Activated CD4-positive, alpha-beta memory T cell treated with anti-CD3 and anti-CD28 coated beads, Interleukin-2, amount 10 ng/mL, durations not matched to agents 7 days and 5 days (primary cell): Measurements from ENCODE around the gene BEND6. TPM values are rescaled to one million over a fixed set of nuclear protein-coding genes. Genes with fewer than 3 reads are reported as not detected.

Source experiments
- CTCF ChIA-PET: fragments of 350-600 bp; sonication (Branson Sonifier 250); formaldehyde crosslinking; loops from one replicate; lab custom pipeline; 2021; ENCODE audit warnings: antibody characterized with exemption, inconsistent platforms; lab: Charles Lee
- POLR2A ChIA-PET: fragments of 350-600 bp; sonication (Branson Sonifier 250); formaldehyde crosslinking; loops from one replicate; lab custom pipeline; 2021; ENCODE audit warnings: antibody characterized with exemption; lab: Charles Lee
- DNase-seq: peaks from one replicate; pipeline ENCODE4 v3.0.0-alpha.2; 2020
- H3K27ac Mint-ChIP-seq: one replicate; pipeline ENCODE4 v1.8.0; 2021; ENCODE audit warnings: mild to moderate bottlenecking, mixed read lengths
- H3K27me3 Mint-ChIP-seq: one replicate; pipeline ENCODE4 v1.8.0; 2021; ENCODE audit warnings: mixed read lengths
- H3K36me3 Mint-ChIP-seq: one replicate; pipeline ENCODE4 v1.8.0; 2021; ENCODE audit warnings: low read depth, mixed read lengths
- H3K4me1 Mint-ChIP-seq: one replicate; pipeline ENCODE4 v1.8.0; 2021; ENCODE audit warnings: mixed read lengths
- H3K4me3 Mint-ChIP-seq: one replicate; pipeline ENCODE4 v1.8.0; 2021; ENCODE audit warnings: mild to moderate bottlenecking, mixed read lengths
- H3K9me3 Mint-ChIP-seq: one replicate; pipeline ENCODE4 v1.8.0; 2021; ENCODE audit warnings: mixed read lengths
- total RNA-seq, 2 experiments: library from RNA; stranded (reverse); gene quantifications; one replicate each; pipeline ENCODE4 v1.2.3, GENCODE V29; 2021

BEND6 gene
- total RNA-seq, 2 experiments from 2014 or later: not detected

GRCh38 chr6:56949925-56950495, 4.9 kb upstream of the BEND6 start:
- Mint-ChIP-seq H3K9me3 (no peaks in the 10 kb centered on the region), H3K27ac (no peak overlapping the region), H3K27me3 (peaks cover 71% of the 10 kb centered on the region), H3K36me3 (no peaks in the 10 kb centered on the region), H3K4me3 (no peak overlapping the region), H3K4me1 (peaks cover 16% of the 10 kb centered on the region)
- ChIA-PET CTCF (interaction anchor here (0.5 kb wide), 1 partner anchor 58 kb away, joined by 6 read pairs; no protein-coding TSS in a partner anchor), POLR2A (no interaction called here)
- DNase-seq: no peak

- no peaks in the 10 kb centered on the region for H3K9me3 Mint-ChIP-seq
- POLR2A ChIA-PET: interaction anchor here (0.6 kb wide), 1 partner anchor 356 kb away, joined by 3 read pairs; no protein-coding TSS in a partner anchor
- CTCF ChIA-PET: interaction anchor here (1.6 kb wide), 1 partner anchor 50 kb away, joined by 3 read pairs; no protein-coding TSS in a partner anchor
- no peaks in the 10 kb centered on the region for H3K36me3 Mint-ChIP-seq
- DNase-seq: no peak
- no peak overlapping the region for H3K4me3 Mint-ChIP-seq
- peaks cover 68% of the 10 kb centered on the region for H3K27me3 Mint-ChIP-seq
- no peak overlapping the region for H3K27ac Mint-ChIP-seq
- peaks cover 23% of the 10 kb centered on the region for H3K4me1 Mint-ChIP-seq
Observed at GRCh38 chr6:56951049-56951831, 3.7 kb upstream of the BEND6 start.

DNA sequence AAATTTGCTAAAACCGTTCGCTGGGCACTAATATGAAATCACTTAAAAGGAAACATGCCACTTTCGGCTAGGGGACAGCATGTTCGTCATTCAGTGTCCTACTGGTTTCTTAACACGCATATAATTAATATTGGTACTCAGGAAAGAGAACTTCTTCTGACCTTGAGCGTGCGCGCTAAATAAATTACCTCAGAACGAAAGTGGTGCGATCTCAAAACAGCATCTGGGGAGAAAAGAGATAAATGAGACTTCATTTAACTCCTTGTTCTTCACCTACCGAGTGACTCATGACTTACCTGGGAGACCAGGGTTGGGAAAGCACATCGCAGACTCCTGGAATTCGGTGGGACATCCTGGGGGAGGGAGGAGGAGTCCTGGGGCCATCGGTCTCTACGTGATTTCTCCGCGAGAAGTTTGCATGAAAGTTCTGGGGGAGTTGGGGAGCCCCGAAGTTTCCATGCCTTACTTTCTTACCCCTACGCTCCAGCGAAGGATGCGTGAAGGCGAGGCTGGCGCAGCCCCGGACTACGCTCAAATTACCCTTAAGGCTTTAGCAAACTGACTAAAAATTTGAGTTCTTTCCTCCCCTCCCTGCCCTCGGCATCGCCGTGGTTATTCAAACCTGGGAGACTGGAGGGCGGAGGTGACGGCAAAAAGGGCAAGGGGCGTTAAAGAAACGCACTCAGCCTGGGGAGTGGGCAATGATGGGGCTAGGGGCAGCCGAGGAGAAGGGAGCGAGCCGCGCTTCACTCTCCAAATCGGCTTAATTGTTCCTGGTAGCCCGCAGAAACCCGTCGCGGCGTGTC, 1.1 kb upstream of the BEND6 start:
- H3K27me3 Mint-ChIP-seq: peaks cover 74% of the 10 kb centered on the region
- ChIA-PET POLR2A (no interaction called here), CTCF (interaction anchor here (1.3 kb wide), 1 partner anchor 15 kb away, joined by 3 read pairs; no protein-coding TSS in a partner anchor)
- peak overlapping the region; percentile 78 for H3K4me3 Mint-ChIP-seq
- no peaks in the 10 kb centered on the region for H3K36me3 Mint-ChIP-seq
- no peaks in the 10 kb centered on the region for H3K9me3 Mint-ChIP-seq
- peaks cover 23% of the 10 kb centered on the region for H3K4me1 Mint-ChIP-seq
- no peak for DNase-seq
- H3K27ac Mint-ChIP-seq: no peak overlapping the region

GRCh38 chr6:56955171-56956155, 556 bp downstream of the BEND6 start:
- POLR2A ChIA-PET: interaction anchor here (1.2 to 1.5 kb wide), 2 partner anchors 217 to 362 kb away, joined by 4 to 5 read pairs; partner anchors contain the start of genes BAG2 and PRIM2
- CTCF ChIA-PET: interaction anchor here (0.6 to 1.7 kb wide), 6 partner anchors 16 to 361 kb away, joined by 3 to 6 read pairs (median 3); partner anchors contain the start of gene PRIM2
- peaks cover 23% of the 10 kb centered on the region for H3K4me1 Mint-ChIP-seq
- peak overlapping the region; percentile 64 for H3K4me3 Mint-ChIP-seq
- H3K36me3 Mint-ChIP-seq: no peaks in the 10 kb centered on the region
- H3K9me3 Mint-ChIP-seq: no peaks in the 10 kb centered on the region
- peak; percentile 65 for DNase-seq
- H3K27me3 Mint-ChIP-seq: peaks cover 67% of the 10 kb centered on the region
- no peak overlapping the region for H3K27ac Mint-ChIP-seq

DNA sequence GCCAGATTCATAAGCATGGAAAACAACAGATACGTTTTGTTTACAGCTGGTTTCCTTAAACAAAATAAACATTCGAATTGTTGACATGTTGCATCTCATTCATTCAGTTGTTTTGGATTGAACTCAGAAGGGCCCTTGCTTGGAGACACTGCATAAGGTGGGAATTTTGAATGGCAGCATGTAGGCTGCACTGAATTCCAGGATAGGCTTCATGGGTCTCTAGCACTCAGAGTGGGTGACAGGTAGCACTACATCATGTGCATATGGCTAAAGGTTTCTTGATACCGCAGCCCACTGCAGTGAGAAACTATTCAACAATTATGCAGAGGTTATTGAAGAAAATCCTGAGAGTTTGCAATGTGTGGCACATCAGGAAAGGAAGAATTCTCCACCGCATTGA, 1.6 kb downstream of the BEND6 start:
- ChIA-PET CTCF (interaction anchor here (1.3 to 1.7 kb wide), 2 partner anchors 52 to 360 kb away, joined by 4 to 6 read pairs; partner anchors contain the start of gene PRIM2), POLR2A (interaction anchor here (1.5 kb wide), 1 partner anchor 360 kb away, joined by 5 read pairs; the partner anchor contains the start of gene PRIM2)
- Mint-ChIP-seq H3K36me3 (no peaks in the 10 kb centered on the region), H3K9me3 (no peaks in the 10 kb centered on the region), H3K27me3 (peaks cover 66% of the 10 kb centered on the region), H3K4me1 (peaks cover 21% of the 10 kb centered on the region), H3K4me3 (no peak overlapping the region), H3K27ac (no peak overlapping the region)
- DNase-seq: no peak

DNA sequence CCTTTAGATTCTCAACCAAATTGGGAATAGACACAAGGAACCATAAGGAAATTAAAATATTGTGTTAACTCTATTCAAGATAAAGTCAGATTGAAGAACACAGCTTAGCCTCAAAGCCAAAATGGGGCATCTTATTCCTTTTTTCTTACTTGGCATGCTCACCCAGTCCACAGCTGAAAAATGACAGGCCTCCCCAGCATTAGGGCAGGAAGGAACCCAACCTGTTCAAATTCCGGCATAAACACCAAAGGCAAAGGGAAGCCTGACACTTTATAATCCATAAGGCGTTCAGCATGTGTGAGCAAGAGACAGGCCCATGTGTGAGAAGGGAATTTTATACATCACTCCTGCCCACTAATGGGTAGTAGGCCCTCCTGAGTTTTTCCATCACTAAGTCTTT, 2.9 kb downstream of the BEND6 start:
- Mint-ChIP-seq H3K4me3 (no peak overlapping the region), H3K9me3 (no peaks in the 10 kb centered on the region), H3K36me3 (no peaks in the 10 kb centered on the region), H3K4me1 (peaks cover 21% of the 10 kb centered on the region), H3K27ac (no peak overlapping the region), H3K27me3 (peaks cover 56% of the 10 kb centered on the region)
- DNase-seq: no peak
- POLR2A ChIA-PET: no interaction called here
- CTCF ChIA-PET: no interaction called here

DNA sequence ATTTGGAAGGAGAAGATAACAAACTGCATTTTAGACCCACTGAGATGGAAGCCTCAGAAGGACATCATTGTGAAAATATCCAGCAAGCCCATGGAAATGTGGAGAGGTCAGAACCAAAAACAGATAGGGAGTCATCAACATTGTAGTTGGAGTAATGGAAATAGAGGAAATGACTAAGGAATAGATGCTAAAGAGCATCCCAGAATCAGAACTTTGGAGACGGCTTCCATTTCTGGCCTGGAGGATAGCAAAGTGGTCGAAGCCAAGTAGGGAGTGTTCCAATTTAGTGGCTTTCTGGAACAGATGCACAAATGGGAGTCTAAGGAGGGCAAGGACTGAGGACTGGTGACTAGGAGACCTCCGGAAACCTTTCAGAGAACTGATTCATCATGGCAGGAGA, 3.6 kb downstream of the BEND6 start:
- H3K27me3 Mint-ChIP-seq: peaks cover 50% of the 10 kb centered on the region
- peaks cover 16% of the 10 kb centered on the region for H3K4me1 Mint-ChIP-seq
- POLR2A ChIA-PET: no interaction called here
- CTCF ChIA-PET: no interaction called here
- H3K36me3 Mint-ChIP-seq: no peaks in the 10 kb centered on the region
- H3K4me3 Mint-ChIP-seq: no peak overlapping the region
- no peaks in the 10 kb centered on the region for H3K9me3 Mint-ChIP-seq
- DNase-seq: no peak
- no peak overlapping the region for H3K27ac Mint-ChIP-seq

GRCh38 chr6:56959094-56959493, 4.2 kb downstream of the BEND6 start:
- Mint-ChIP-seq H3K36me3 (no peaks in the 10 kb centered on the region), H3K4me3 (no peak overlapping the region), H3K27ac (no peak overlapping the region), H3K27me3 (peaks cover 43% of the 10 kb centered on the region), H3K4me1 (peaks cover 10% of the 10 kb centered on the region), H3K9me3 (no peaks in the 10 kb centered on the region)
- ChIA-PET POLR2A (no interaction called here), CTCF (no interaction called here)
- DNase-seq: no peak

DNA sequence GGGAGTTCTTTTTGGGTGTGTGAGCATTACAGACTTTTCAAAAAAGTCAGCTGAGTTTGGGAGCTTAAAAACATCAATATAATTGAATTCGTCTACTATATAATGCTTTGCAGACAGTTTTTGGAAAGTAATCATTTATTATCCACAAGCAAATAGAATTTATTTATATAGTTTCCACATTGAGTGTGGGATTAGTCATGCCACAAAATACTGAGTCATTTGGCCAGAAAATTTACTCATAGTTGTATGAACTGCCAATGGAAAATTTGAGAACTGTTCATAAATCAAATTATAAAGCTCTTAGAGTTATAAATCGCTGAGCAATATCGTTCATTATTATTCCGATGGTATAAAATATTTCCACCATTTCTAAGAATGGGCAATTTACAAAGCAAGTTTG, 5.0 kb downstream of the BEND6 start:
- ChIA-PET CTCF (no interaction called here), POLR2A (no interaction called here)
- peaks cover 42% of the 10 kb centered on the region for H3K27me3 Mint-ChIP-seq
- no peak for DNase-seq
- no peak overlapping the region for H3K27ac Mint-ChIP-seq
- H3K4me3 Mint-ChIP-seq: no peak overlapping the region
- H3K4me1 Mint-ChIP-seq: peaks cover 7% of the 10 kb centered on the region
- H3K9me3 Mint-ChIP-seq: no peaks in the 10 kb centered on the region
- H3K36me3 Mint-ChIP-seq: no peaks in the 10 kb centered on the region

DNA sequence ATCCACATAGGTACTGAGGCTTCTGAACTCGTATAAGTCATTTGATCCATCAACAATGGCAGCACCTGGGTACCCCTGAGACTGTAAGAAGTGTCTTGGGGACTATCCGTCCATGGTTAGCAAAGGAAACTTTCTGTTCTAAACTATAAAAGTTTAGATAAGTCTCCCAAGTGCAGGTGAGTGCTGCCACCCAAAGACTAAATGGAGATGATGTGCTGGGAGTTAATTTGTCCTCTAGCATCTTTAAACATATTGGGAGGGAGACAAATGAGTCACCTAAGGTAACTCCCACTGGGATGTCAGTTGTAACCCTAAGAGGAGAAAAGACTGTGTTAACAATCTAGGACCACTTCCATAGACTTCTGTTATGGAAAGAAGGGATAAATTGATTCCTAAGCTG, 6.2 kb downstream of the BEND6 start:
- Mint-ChIP-seq H3K27ac (no peak overlapping the region), H3K4me3 (no peak overlapping the region), H3K4me1 (no peaks in the 10 kb centered on the region)

DNA sequence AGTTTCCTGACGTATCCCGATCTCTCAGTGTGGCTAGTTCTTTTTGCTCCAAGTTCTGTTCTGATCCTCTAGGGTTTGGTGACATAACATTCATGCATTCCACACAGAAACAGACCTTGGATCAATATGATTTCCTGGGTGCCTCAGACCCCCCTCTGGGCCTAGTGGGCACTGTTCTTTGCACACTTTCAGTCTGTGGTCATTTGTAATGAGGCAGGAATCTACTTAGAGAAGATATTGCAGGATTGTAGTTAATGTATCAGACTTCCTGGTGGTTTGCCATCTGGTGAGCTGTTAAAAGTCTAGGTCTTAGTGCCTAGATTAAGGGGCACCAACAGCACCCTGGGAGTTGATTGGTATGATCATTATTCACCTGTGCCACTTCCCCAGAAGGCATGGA, 7.5 kb downstream of the BEND6 start:
- Mint-ChIP-seq H3K27ac (no peak overlapping the region), H3K4me3 (no peak overlapping the region), H3K27me3 (peaks cover 28% of the 10 kb centered on the region), H3K4me1 (no peaks in the 10 kb centered on the region), H3K36me3 (no peaks in the 10 kb centered on the region), H3K9me3 (no peaks in the 10 kb centered on the region)
- ChIA-PET POLR2A (no interaction called here), CTCF (interaction anchor here (3.0 kb wide), 1 partner anchor 58 kb away, joined by 8 read pairs; no protein-coding TSS in a partner anchor)
- no peak for DNase-seq

More for the DNA sequence above, 6.2 kb downstream of the BEND6 start:
- Mint-ChIP-seq H3K9me3 (no peaks in the 10 kb centered on the region), H3K36me3 (no peaks in the 10 kb centered on the region), H3K27me3 (peaks cover 37% of the 10 kb centered on the region)
- CTCF ChIA-PET: interaction anchor here (1.5 to 3.0 kb wide), 2 partner anchors 56 to 58 kb away, joined by 5 to 8 read pairs; no protein-coding TSS in a partner anchor
- DNase-seq: no peak
- POLR2A ChIA-PET: no interaction called here

- Mint-ChIP-seq H3K9me3 (no peaks in the 10 kb centered on the region), H3K4me1 (no peaks in the 10 kb centered on the region), H3K27me3 (peaks cover 22% of the 10 kb centered on the region), H3K4me3 (no peak overlapping the region), H3K27ac (no peak overlapping the region), H3K36me3 (no peaks in the 10 kb centered on the region)
- ChIA-PET CTCF (interaction anchor here (0.7 to 3.0 kb wide), 4 partner anchors 56 to 354 kb away, joined by 3 to 8 read pairs (median 4); no protein-coding TSS in a partner anchor), POLR2A (no interaction called here)
- DNase-seq: no peak
Observed at GRCh38 chr6:56963043-56963442, 8.1 kb downstream of the BEND6 start.
